Measurements from ENCODE around the gene MS4A18.
"Not testable (repeated sequence)": the region's sequence is repeated elsewhere in the genome, so short reads cannot be mapped to it uniquely, and the experiment has no call there.

The MS4A18 gene

GRCh38 chr11:60740573-60740972, 16.1 kb downstream of the MS4A18 start:
- no peak for DNase-seq

GRCh38 chr11:60741421-60741820, 16.9 kb downstream of the MS4A18 start:
- no peak for DNase-seq

GRCh38 chr11:60743058-60743457, 18.5 kb downstream of the MS4A18 start:
- no peak for DNase-seq

GRCh38 chr11:60744114-60744513, 19.6 kb downstream of the MS4A18 start:
- DNase-seq: no peak

- no peak for DNase-seq
Measured at GRCh38 chr11:60747359-60747873, 22.9 kb downstream of the MS4A18 start.

GRCh38 chr11:60748225-60748624, 23.7 kb downstream of the MS4A18 start:
- no peak for DNase-seq

GRCh38 chr11:60748821-60749220, 24.3 kb downstream of the MS4A18 start:
- no peak for DNase-seq

GRCh38 chr11:60750911-60751310, 26.4 kb downstream of the MS4A18 start:
- no peak for DNase-seq

GRCh38 chr11:60753309-60753708, 28.8 kb downstream of the MS4A18 start:
- no peak for DNase-seq

- no peak for DNase-seq
Measured at GRCh38 chr11:60754887-60755286, 30.4 kb downstream of the MS4A18 start.

GRCh38 chr11:60756307-60757032, 31.9 kb downstream of the MS4A18 start, which contains the start of gene MS4A15:
Gene MS4A15 (plus strand): TSS chr11:60756867. CDS start chr11:60763734, 6,867 bp downstream.
- DNase-seq: no peak

- no peak for DNase-seq
Measured at GRCh38 chr11:60757231-60757800, 32.8 kb downstream of the MS4A18 start.

GRCh38 chr11:60758671-60759070, 34.2 kb downstream of the MS4A18 start:
- DNase-seq: not testable (repeated sequence)

GRCh38 chr11:60759438-60760225, 35.1 kb downstream of the MS4A18 start:
- not testable (repeated sequence) for DNase-seq

GRCh38 chr11:60761436-60762190, 37.1 kb downstream of the MS4A18 start:
- no peak for DNase-seq

GRCh38 chr11:60762851-60763691, 38.6 kb downstream of the MS4A18 start:
- DNase-seq: no peak

GRCh38 chr11:60763692-60764369, 39.3 kb downstream of the MS4A18 start:
- DNase-seq: no peak

GRCh38 chr11:60764879-60765278, 40.4 kb downstream of the MS4A18 start:
- no peak for DNase-seq

- no peak for DNase-seq
Measured at GRCh38 chr11:60765355-60765754, 40.8 kb downstream of the MS4A18 start.

- no peak for DNase-seq
Measured at GRCh38 chr11:60766547-60766946, 42.0 kb downstream of the MS4A18 start.

- DNase-seq: peak; percentile 37
Measured at GRCh38 chr11:60767388-60767811, 42.9 kb downstream of the MS4A18 start.

Data from stimulated activated CD4-positive, alpha-beta T cell treated with anti-CD3 and anti-CD28 coated beads, Interleukin-1b, Interleukin-23, amount 100 ng/mL, for 48 hours (primary cell).